ENCODE data around the gene NUP214.

DNA sequence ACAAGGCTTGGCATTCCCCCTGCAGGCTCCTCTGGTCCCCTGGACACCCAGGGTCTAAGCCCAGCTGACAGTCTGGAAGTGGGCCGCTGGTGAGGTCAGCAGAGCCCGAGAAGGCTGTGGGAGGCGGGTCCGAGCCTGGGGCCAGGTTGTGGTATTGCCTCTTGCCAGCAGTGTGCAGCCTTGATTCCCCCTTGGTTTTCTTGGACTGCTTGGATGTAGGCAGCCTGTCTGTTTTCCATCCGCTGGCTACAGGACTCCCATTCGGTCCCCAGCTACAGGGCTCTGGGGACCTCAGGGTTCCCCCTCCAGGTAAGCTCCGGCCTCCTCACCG lies 27.5 kb upstream of the NUP214 start:
- TF ChIP-seq CTCF (IDR thresholded peaks at IDR 0.05) (no peak), POLR2AphosphoS5 (IDR thresholded peaks at IDR 0.05; ENCODE audit: low read depth, low read length) (no peak), REST (IDR thresholded peaks at IDR 0.05; ENCODE audit: insufficient read depth in 1 of 2, low read depth in 2 of 2, low read length in 1 of 2) (no peak), TCF7L2 (IDR thresholded peaks at IDR 0.05; ENCODE audit: low read depth, low read length) (no peak), SIN3A (IDR thresholded peaks at IDR 0.05; ENCODE audit: borderline replicate concordance, insufficient read depth, low read depth, low read length) (no peak)

Data from Panc1 (cell line).